H1 (cell line): ENCODE results near the gene FRY. TPM values are rescaled to one million over a fixed set of nuclear protein-coding genes. Genes with fewer than 3 reads are reported as not detected.

Source experiments
- EZH2 ChIP-seq: fragments of 200-600 bp; sonication (generic); IDR thresholded peaks from 2 replicates; pipeline ENCODE4 v1.7.1; 2012; ENCODE audit warnings: low read depth, mild to moderate bottlenecking, moderate library complexity, low read length, inconsistent platforms; ENCODE audit not compliant: severe bottlenecking
- polyA plus RNA-seq, 7 experiments: library from polyadenylated mRNA; depleted of rRNA in 3 of 7; stranded (reverse) in 5 of 7; unstranded in 2 of 7; fragments of >200 nt in 5 of 7; fragments of 200-250 nt in 2 of 7; gene quantifications; 1 replicate in 5 of 7; 2 replicates in 1 of 7; 4 replicates in 1 of 7; pipeline versions ENCODE4 v1.2.1 to v1.2.3, GENCODE V29; 2011 to 2013; ENCODE audit warnings: missing spikeins in 2 of 7, mixed read lengths in 2 of 7
- total RNA-seq: library from RNA; stranded (reverse); fragmentation: NEBNext Ultra II Directional; extraction: Animal tissue kit (Norgen Biotek cat#: 25700); gene quantifications from 2 replicates; pipeline ENCODE4 v1.2.1, GENCODE V29; 2021

The FRY gene
- total and polyA plus RNA-seq, 2 of the 8 experiments (the other 6 are each of a cell fraction or from before 2014, with no cell fraction given): 4.3 to 9.2 TPM

DNA sequence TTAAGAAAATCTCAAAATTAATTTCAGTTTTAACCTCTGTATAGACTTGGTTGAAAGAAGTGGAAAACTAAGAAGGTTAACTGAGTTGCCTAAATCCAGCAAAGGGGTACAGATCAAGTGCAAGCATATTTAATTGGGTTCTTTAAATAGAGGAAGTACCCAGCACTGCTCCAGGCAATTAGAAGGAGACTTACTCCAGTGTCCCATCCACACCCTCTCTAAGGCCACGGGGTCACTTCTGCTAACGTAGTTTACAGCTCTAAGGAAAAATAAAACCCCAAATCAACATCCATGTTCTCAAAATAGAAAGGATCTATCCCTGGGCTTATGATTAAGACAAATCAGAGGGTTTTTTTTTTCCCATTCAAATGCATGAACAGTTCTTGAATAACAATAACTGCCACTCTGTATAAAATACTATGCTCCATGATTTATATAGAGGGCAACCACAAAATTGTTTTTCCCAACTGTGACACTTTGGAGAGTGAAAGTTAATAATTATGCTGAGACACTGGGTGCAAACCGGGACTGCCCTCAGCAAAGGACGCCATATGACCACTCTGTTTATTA, 4.6 kb downstream of the FRY start (continued):
- TF ChIP-seq EZH2: no peak
- TF ChIP-seq, all 59 proteins: peak for 0
